KMS-11 (cell line): ENCODE results near the gene VAV2.

Experiments
- H2AFZ ChIP-seq: fragments of 200-600 bp; sonication (generic); 2 replicates; pipeline ENCODE4 v1.6.1; 2016; ENCODE audit warnings: antibody characterized with exemption, mixed run types, low read depth
- H3K27ac ChIP-seq: fragments of 200-600 bp; sonication (generic); 2 replicates; pipeline ENCODE4 v1.6.1; 2016; ENCODE audit warnings: mild to moderate bottlenecking, mixed run types
- H3K27me3 ChIP-seq: fragments of 200-600 bp; sonication (generic); 2 replicates; pipeline ENCODE4 v1.6.1; 2017; ENCODE audit warnings: mild to moderate bottlenecking, low read depth, mixed run types, moderate library complexity; ENCODE audit not compliant: insufficient read depth
- H3K36me3 ChIP-seq: fragments of 200-600 bp; sonication (generic); 2 replicates; pipeline ENCODE4 v1.6.1; 2017; ENCODE audit warnings: mild to moderate bottlenecking, mixed run types; ENCODE audit not compliant: insufficient read depth
- H3K4me1 ChIP-seq: fragments of 200-600 bp; sonication (generic); 2 replicates; pipeline ENCODE4 v1.6.1; 2016; ENCODE audit warnings: mild to moderate bottlenecking, low read depth, mixed run types; ENCODE audit not compliant: poor library complexity, severe bottlenecking
- H3K4me2 ChIP-seq: fragments of 200-600 bp; sonication (generic); 2 replicates; pipeline ENCODE4 v1.7.0; 2016; ENCODE audit warnings: mild to moderate bottlenecking, mixed run types
- H3K4me3 ChIP-seq: fragments of 200-600 bp; sonication (generic); IDR thresholded peaks from 2 replicates; pipeline ENCODE4 v1.6.1; 2017; ENCODE audit warnings: low read depth, low read length, mixed read lengths; ENCODE audit not compliant: insufficient read depth
- H3K79me2 ChIP-seq: fragments of 200-600 bp; sonication (generic); 2 replicates; pipeline ENCODE4 v1.6.1; 2016; ENCODE audit warnings: low read depth, mixed run types; ENCODE audit not compliant: insufficient read depth
- H3K9ac ChIP-seq: fragments of 200-600 bp; sonication (generic); 2 replicates; pipeline ENCODE4 v1.6.1; 2016; ENCODE audit warnings: mild to moderate bottlenecking, mixed run types
- H4K20me1 ChIP-seq: fragments of 200-600 bp; sonication (generic); 2 replicates; pipeline ENCODE4 v1.6.1; 2016; ENCODE audit warnings: mild to moderate bottlenecking, mixed run types; ENCODE audit not compliant: insufficient read depth
- CTCF ChIP-seq: fragments of 200-600 bp; sonication (generic); conservative IDR thresholded peaks from 2 replicates; pipeline ENCODE4 v1.6.1; 2017; ENCODE audit warnings: low read depth, mild to moderate bottlenecking, antibody characterized with exemption, low read length, moderate library complexity, mixed read lengths

VAV2 gene

GRCh38 chr9:133933426-133934026, 58.6 kb downstream of the VAV2 start:
- no peak for TF ChIP-seq CTCF
- no peak overlapping the region for H3K4me3 ChIP-seq
- no peaks in the 10 kb centered on the region for H3K36me3 ChIP-seq

GRCh38 chr9:133932633-133933032, 59.5 kb downstream of the VAV2 start:
- no peak overlapping the region for H3K9ac ChIP-seq

More at GRCh38 chr9:133933426-133934026, 58.6 kb downstream of the VAV2 start:
- Histone ChIP-seq H3K4me1 (no peaks in the 10 kb centered on the region), H3K27me3 (no peaks in the 10 kb centered on the region), H3K9ac (no peak overlapping the region), H3K79me2 (no peaks in the 10 kb centered on the region), H2AFZ (no peak overlapping the region), H3K4me2 (no peak overlapping the region), H4K20me1 (no peaks in the 10 kb centered on the region), H3K27ac (no peak overlapping the region)

GRCh38 chr9:133932181-133932580, 59.9 kb downstream of the VAV2 start:
- Histone ChIP-seq H3K9ac (no peak overlapping the region), H3K36me3 (no peaks in the 10 kb centered on the region), H3K4me2 (no peak overlapping the region), H2AFZ (no peak overlapping the region), H3K4me3 (no peak overlapping the region), H3K4me1 (peaks cover 1% of the 10 kb centered on the region), H3K27ac (no peak overlapping the region), H3K27me3 (no peaks in the 10 kb centered on the region), H3K79me2 (no peaks in the 10 kb centered on the region), H4K20me1 (no peaks in the 10 kb centered on the region)
- no peak for TF ChIP-seq CTCF

More at GRCh38 chr9:133932633-133933032, 59.5 kb downstream of the VAV2 start:
- Histone ChIP-seq H3K4me3 (no peak overlapping the region), H3K4me1 (no peaks in the 10 kb centered on the region), H3K79me2 (no peaks in the 10 kb centered on the region), H3K27ac (no peak overlapping the region), H2AFZ (no peak overlapping the region), H3K27me3 (no peaks in the 10 kb centered on the region), H4K20me1 (no peaks in the 10 kb centered on the region), H3K4me2 (no peak overlapping the region), H3K36me3 (no peaks in the 10 kb centered on the region)
- no peak for TF ChIP-seq CTCF

- no peak overlapping the region for H3K4me3 ChIP-seq
- no peaks in the 10 kb centered on the region for H3K79me2 ChIP-seq
- no peaks in the 10 kb centered on the region for H3K27me3 ChIP-seq
- H3K27ac ChIP-seq: no peak overlapping the region
- no peak for TF ChIP-seq CTCF
- H3K4me2 ChIP-seq: no peak overlapping the region
- H3K4me1 ChIP-seq: peaks cover 9% of the 10 kb centered on the region
- no peaks in the 10 kb centered on the region for H3K36me3 ChIP-seq
- no peaks in the 10 kb centered on the region for H4K20me1 ChIP-seq
- no peak overlapping the region for H2AFZ ChIP-seq
- no peak overlapping the region for H3K9ac ChIP-seq
These were observed 61.2 kb downstream of the VAV2 start for GRCh38 chr9:133930682-133931485.
